DMS114 treated with DMSO at 0.1 percent for 48 hours (cell line): ENCODE data around the gene PDE10A.

ENCODE experiments used
- DNase-seq: peaks from one replicate; lab custom pipeline; 2025; ENCODE audit not compliant: unreplicated experiment; lab: John Stamatoyannopoulos, UW

The PDE10A gene

DNA sequence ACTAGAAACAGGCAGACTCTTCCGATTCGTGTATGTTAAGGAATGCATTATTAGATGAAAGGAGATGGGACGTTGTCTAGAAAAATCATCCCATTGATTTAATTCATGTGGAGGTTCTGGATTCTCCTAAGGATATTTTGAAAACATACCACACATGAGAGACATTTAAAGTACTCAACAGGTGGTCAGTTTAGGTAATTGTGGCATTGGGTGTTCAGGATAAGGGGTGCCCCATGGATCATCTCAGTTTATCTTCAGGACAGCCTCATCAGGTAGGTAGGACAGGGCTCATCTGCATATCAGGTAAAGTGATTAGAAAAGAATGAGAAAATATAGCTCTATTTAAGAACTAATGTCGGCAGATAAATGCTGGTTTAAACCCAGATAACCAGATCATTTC is 15.9 kb upstream of the PDE10A start:
- DNase-seq: no peak

DNA sequence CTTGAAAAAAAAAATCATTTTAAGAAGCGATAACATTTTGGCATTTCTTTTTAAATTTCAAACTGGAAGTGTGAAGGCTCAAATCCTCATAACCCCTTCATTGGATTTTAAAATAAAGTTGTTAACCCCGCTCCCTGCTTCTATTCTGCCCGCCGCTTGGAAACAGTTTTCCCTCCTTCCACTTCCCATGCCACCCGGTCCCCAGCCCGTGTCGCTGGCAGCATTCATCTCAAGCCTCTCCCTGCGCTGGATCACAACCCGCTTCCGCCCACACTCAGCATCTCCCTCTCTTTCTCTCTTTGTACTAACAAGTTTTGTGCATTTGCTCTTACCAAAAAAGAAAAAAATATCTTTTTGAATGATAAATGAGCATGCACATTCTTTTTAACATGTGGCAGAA is 15.4 kb upstream of the PDE10A start:
- DNase-seq: no peak

DNA sequence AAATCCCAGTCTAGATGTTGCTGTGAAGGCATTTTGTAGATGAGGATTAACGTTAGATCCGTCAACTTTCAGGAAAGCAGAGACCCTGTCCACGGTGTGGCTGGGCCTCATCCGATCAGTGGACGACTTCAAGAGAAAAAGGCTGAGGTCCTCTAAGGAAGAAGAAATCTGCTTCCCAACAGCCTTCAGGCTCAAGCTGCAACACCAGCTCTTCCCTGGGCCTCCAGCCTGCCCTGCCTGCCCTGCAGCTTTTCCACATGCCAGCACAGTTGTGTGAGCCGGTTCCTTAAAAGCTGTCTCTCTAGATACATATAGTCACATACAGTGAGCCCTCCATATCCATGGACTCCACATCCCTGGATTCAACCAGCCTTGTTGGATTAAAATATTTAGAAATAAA is 14.1 kb upstream of the PDE10A start:
- DNase-seq: no peak

DNA sequence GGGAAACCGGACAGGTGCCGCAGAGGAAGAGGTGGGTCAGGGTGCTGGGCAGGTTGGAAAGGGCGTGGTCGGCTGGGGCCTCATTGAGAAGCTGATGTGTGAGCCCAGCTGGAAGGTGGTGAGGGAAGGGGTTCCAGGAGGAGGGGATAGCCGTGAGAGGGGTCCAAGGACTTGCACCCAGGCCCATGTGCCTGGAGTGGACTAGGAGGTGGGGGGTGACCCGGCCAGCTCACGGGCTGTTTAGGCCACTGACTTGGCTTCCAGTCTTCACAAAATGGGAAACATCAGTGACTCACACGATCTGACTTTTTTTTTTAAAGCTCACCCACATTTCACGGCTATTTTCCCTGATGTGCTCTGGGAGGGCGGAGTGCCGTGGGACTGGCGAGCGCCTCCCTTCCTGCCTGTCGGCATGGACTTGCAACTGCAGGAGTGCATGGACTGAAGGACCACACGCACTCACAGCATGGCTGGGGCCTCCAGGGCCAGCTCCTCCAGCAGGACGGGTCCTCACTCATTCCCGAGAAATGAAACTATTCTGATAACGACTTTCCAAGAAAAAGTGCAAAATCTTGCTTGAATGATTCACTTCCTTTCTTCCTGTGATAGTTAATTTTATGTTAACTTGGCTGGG is 13.5 kb upstream of the PDE10A start:
- DNase-seq: no peak

DNA sequence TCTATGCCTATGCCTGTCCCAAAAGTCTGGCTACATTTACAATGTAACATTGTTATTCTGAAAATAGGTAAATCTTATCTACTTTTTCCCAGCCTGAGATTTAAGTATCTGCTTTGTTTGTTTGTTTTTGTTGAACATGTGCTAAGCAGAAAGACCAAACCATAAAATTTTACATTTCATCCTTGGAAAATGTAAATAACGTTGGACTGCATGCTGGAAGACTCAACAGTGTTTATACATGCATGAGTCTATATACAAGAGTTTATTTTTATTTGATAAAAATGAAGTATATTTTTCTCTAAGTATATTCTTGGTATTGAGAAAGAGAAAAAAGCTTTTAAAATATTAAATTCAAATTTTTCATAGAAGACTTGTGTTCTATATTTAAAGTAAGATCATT is 12.1 kb upstream of the PDE10A start:
- no peak for DNase-seq

DNA sequence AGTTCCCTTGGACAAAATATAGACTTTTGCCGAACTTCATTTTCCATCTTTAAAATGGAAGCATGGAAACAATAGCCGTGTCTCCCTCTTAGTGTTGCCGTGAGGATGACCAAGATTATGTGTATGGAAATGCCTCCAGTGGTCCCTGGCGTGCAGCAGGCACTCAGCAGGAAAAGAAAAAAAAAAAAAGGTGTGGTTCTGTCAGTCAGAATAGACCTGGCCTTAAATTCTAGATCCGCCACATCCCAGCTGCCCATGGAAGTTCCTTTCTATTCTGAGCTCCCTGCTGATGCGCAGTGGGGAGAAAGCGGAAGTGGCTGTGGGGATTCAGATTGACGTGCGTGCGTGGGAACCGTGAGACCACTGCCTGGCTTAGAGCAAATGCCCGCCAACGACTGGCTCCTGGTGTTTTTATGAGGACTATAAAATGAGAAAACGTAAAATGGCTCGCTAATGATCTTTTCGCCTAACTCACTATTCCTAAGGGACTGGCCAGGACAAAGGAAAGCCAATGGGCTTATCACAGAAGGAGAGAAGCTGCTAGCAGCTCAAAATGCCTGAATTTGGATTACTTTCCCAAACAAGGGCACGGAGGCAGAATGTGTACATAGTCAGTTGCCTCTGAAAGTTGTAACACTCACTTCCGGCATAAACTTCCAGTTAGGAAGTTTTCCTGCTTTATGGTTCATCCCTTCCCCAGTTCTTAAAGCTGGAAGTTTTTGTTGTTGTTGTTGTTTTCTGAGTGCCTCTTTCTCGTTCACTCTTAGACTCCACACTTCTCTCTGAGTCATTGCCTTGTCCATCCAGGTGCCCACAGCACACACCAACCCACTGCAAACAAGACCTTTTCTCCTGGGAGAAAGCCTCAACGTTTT is 11.4 kb upstream of the PDE10A start:
- DNase-seq: no peak

DNA sequence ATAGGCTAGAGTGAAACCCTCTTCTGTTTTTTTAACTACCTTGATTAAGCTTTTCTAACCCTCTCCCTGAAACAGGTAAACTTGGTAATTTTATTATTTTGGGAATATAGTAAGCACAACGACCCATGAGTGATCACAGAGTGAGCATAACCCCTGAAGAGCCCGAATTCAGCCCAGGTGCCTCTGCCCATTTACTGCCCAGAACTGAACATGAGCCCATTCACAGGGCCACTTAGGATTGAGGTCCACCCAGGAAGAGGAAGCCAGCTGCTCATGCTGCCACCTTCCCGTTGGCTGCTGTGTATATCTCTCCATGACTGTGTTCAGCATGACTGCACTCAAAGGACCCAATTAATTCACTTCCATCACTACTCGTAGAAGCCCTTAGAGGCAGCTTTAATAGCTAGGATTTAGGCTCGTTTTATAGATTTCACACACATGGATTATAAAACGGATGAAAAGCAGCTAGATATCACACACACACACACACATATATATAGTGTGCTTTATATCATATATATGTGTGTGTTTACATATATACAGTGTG is 8.3 kb upstream of the PDE10A start:
- DNase-seq: no peak

DNA sequence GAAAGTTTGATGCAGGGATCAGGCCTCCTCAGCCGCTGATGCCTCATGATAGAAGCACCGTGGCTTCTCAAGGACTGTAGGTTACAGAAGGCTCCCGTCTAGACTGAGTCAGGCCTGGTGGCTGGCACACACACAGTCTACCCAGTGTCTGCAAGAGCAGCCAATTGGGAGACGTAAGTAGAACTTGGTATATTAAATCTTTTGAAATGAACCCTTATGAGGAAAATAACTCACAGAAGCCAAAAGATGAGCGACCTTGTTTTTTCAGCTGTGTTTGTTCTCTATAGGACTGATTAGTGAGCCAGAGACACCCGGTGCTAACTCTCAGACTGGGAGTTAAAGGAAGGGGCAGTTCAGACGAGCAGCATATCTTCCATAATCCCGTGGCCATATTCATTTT is 5.9 kb upstream of the PDE10A start:
- no peak for DNase-seq

DNA sequence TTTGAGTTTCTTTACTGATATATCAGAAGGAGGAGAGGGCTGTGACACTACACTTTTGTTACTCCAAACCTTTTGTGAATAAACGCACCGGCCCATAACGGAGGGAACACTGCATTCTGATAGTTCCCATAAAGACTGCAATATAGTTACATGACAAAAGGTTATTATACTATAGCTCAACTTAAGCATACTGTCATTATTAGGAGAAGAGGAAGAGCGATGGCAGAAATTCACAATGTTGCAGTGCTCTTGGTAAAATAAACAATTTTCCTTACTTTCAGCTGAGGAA is 2.3 kb upstream of the PDE10A start:
- DNase-seq: no peak

DNA sequence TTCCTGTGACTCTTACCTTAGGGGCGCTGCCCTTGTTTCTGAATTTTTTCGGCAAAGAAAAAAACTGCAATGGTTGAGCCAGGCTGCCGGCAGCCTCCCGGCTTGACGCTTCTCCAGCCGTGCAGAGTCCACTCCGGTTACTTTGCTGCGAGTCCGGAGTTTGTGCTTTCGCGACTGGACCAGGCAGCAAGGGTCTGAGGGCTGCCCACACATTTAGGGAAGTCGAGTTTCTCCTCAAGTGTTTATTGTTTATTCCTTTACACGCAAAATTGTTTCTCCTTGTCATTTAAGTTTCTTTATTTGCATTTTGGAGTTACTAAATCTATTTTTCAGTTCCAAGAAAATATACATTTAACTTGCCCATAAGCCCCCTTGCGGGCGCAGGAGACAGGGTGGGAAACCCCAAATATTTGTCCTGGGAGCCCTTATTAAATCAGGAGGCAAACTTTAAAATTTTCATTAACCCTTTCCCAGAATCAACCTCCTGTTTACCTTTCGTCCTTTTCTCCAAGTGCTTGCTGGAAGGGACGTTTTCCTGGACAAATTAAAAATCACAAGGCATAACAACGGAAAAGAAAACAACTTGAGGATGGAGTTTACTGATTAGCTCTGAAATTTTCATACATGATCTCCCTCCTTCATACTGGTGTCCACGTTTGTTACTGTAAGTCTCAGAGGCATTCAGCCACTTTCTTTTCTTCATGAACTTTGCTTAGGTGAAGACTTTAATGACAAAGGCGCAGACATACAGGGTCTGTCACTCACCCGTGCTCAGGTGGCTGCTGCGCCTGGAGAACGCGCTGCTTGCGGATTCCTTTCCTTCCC is 1.7 kb upstream of the PDE10A start:
- DNase-seq: no peak

DNA sequence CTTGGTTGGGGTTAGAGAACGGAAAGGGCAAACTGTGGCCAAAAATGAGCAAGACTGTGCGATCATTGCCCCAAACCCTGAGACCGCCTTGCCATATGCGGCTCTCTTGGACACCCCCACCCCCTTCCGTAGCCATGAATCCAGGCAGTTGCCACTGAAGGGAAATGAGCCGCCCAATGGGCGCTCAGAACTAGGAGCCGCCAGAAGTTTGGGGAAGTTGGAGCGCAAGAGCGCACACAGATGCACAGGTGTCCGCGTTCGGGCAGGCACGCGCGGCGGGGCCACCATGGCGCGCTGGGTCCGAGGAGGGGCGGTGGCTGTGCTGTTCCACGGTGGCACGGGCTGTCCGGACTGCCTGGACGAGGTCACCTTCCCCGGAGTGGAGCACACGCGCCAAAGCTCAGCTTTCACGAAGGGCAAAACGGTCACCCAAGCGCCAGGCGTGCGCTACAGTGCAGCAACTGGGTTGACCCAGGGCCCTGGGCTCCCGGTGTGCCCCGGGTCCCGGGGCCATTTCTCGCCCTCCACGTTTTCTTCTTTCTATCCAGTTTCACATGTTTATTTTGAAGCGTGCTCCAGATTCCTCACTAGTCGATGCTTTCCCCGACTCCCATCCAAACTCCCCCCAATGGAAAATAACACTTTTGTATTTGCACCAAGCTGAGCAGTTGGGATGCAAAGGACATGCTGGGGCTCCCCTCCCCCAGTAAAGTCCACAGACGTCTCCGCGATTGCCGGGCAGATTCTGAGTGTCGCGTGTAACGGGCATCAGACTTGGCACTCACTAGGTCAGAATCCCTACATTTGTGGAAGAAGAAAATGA is 906 bp upstream of the PDE10A start:
- DNase-seq: no peak

DNA sequence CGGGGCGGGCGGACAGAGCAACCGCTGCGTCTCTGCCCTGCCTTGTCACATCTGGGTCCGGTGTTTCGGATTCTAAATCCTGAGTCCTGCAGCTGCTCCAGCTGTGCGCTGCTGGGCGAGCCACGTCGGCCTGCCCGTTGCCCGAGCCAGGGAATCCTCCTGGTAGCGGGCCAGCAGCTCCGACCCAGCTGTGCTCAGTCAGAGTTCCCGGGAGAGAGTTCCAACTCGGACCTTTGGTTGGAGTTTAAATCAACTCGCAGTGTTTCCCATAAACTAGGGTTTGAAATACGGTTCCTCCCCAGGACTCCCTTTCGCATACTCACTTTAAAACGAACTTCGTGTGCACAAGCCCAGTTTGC is 315 bp upstream of the PDE10A start:
- no peak for DNase-seq

DNA sequence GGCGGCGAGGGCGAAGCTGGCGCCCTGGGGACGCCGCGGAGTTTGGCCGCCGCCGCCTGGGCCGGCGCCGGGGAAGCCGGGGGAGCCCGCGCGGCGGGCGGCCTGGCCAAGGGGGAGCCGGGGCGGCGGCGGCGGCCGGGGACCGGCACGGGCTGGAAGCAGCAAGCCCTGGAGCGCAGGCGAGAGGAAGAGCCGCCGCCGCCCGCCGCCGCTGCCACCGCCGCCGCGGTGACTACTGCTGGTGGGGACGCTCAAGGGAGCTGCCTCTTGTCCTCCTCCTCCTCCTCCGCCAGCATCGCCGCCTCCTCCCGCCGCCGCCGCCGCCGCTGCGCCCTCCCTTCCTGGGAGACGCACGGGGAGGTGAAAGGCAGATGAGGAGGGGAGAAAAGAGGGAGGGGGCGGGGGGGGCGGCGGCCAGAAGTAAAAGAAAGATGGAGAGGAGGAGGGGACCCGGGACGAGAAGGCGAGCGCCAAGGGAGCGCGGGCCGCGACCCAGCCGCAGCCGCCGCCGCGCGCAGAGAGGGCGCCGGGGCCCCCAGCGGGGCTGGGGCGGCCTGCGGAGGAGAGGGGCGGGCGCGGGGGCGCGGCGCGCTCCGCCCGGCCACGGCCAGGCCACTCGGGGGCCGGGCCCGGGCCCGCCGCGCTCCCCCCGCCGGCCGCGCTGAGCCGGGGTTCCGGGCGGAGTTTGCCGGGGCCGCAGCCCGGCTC is 846 bp downstream of the PDE10A start:
- no peak for DNase-seq

DNA sequence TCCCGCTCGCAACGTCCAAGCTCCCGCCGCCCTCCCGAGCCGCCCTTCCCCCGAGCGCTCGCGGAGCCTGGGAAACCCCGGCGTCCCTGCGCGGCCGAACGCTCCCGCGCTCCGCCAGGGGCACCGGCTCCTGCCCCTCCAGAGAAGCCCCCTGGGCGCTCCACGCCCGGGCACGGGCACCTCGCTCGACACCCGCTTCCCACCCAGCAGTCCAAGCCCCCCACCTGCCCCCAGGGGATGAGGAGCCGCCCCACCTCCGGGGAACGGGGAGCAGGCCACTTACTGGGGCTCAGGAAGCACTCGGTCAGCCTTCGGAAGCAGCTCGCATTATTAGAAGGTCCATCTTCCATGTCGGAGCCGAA is 1.4 kb downstream of the PDE10A start:
- DNase-seq: no peak

DNA sequence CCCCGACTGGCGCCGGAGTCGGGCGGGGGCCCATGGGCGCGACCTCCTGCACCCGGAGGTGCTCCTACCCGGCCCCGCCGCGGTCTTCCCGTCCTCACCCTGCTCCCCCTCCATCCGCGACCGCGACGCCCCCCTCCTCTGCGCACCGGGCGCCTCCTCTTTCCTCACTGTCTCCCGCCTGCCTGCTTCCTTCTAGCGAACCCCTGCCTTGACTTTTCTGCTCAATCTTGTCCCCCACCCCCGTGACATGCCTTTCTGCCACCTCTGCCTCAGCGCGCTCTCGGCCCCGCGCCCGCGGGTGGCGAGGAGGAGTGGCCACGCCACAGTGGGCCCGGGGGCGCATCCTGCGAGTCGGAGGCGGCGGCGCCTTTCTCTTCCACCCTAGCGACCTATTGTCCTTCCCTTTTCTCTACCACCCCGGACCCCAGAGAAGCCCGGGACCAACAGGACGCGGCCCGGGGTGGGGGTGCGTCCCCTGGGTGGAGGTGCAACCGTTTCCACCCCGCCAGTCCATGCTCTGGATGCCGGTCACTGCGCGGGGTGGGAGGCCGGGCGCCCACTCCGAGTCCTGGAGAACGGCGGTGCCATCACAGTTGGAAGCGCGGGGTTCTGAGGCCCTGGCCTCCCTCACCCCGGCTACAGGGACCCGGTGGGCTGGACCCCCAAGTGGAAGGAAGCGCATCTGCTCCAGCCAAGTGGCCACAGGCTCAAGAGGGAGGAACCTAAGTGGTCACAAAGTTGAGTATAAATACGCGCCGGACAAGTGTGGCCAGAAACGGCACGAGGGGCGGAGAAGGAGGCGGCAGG is 2.0 kb downstream of the PDE10A start:
- no peak for DNase-seq

DNA sequence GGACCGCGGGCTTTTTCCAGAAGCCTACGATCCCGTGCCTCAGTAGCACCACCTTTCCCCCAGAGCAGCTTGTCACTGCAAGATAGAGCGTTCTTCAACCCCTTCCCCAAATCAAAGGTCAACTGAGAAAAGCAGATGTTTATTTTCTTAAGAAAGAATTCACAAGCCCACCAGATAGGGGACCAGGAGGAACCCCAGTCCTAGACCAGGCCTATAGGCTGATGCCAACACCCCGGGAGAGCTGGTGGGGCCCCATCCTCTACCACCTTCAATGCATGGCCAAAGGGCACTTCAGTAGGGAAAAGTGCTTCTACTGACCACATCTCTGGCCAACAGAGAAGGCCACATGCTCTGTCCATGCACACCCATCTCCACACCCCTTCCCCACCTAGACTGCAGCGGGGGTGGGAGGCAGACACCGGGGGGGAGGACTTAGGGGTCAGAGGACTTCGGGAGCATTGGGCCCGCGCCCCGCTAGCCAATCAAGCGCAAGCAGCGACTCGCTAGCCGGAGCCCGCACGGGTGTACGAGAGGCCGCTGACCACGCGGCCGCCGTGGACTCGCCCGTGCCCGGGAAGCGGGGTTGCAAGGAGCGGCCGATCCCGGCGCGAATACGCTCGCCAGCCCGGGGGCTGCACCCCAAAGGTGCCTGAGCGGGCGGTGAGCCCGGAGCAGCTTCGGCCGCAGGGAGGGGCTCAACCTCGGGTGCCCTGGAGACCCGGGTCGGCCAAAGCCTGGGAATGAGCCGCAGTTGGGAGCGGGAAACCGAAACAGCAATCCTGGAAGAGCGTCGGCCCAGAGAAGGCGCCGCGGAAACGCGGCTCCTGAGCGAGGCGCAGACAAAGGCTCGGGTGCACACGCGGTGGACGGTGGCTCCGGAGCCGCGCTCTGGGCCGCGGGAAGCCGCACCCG is 2.8 kb downstream of the PDE10A start:
- DNase-seq: no peak

DNA sequence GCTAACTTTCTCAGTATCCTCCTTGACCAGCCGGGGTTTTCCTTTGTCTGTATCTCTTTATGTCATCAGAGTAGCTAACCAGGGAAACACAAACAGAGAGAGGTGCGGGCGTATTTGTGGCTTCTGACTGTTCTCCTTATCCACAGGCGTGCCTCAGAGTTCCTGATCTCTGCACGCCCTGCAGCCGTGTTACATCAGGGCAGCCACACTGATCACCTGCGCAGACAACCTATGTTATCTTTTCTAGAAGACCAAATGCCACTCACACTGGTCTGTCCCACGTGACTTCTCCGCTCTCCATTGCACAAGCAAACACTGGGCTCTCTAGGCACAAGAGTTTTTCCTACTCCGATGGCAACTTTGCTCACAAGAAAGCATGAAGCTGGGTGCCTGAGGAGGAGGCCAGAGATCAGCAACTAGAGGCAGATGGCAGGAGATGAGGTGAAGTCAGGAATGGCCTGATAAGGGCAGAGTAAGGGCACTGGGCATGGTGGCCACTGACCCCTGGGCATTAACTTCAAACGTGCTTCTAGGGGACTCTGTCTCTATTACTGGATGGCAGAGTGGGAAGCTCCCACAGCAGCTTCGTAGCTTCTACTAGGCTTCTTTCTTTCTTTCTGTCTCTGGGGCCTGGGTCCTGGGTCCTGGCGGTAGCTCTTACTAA is 4.5 kb downstream of the PDE10A start:
- no peak for DNase-seq

DNA sequence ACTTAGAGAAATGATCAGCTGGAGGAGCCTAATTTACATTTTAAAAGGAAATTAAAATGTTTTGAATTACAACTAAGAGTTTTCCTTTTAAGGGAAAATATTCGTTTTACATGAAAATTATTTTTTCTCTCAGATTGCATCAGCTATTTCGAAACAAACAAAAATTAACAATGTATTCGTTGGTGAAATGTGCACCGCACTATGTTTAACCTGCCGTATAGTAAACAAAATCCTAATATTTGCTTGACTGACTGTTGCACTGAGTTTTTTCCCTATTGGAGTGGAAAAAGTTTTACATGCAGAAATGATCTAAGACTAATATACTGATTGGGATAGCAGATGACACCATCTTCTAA is 5.7 kb downstream of the PDE10A start:
- no peak for DNase-seq
